ENCODE results near the gene MAP3K14. TPM values are rescaled to one million over a fixed set of nuclear protein-coding genes. Genes with fewer than 3 reads are reported as not detected.
A peak's percentile ranks its signal among the peaks of the same experiment; 100 is the strongest.

MAP3K14 gene
- total RNA-seq, 1 experiment from 2014 or later, result 10.0 TPM

DNA sequence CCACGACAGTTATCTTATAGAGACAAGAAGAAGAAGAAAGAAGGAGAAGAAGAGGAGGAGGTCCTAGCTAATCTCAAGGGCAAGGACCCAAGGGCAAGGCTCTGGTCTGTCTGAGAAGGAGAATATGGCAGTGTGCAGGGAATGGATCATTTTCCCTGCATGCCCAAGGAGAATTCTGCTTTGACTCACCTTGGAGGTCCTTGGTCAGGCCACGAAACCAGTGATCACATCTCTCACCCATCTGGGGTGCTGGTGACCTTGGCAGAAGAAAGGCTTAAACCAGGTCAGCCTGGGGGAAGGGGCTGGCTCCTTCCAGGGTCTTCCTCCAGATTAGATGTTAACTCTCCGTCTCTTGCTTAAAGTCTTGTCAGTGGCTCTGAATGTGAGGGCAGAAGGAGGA, 96.7 kb downstream of the MAP3K14 start:
- no peak for DNase-seq
- CTCF ChIA-PET, result interaction anchor here (0.9 to 3.8 kb wide), 9 partner anchors 11 to 206 kb away, joined by 3 to 42 read pairs (median 6); no protein-coding TSS in a partner anchor
- H3K27me3 ChIP-seq (replicated peaks; ENCODE audit: control insufficient read depth, insufficient read depth, low read length), result peaks cover 1% of the 10 kb centered on the region; the same call in 1 of the 2 replicates
- H3K4me1 ChIP-seq, result peaks cover 5% of the 10 kb centered on the region; the same call in 1 of the 2 replicates
- no peaks in the 10 kb centered on the region for H3K9me3 ChIP-seq
- Mint-ChIP-seq H3K9me3 (ENCODE audit: unreplicated experiment) (no peaks in the 10 kb centered on the region), H3K36me3 (ENCODE audit: insufficient read depth, unreplicated experiment) (no peaks in the 10 kb centered on the region), H3K27me3 (ENCODE audit: insufficient read depth, unreplicated experiment) (peaks cover 17% of the 10 kb centered on the region), H3K4me3 (ENCODE audit: unreplicated experiment) (peak overlapping the region; percentile 35), H3K4me1 (ENCODE audit: low read depth, unreplicated experiment) (no peaks in the 10 kb centered on the region), H3K27ac (ENCODE audit: unreplicated experiment) (no peak overlapping the region)
- H3K4me3 ChIP-seq (ENCODE audit: low read depth, low read length), result no peak overlapping the region
- H3K36me3 ChIP-seq (ENCODE audit: control insufficient read depth, insufficient read depth, low read length), result no peaks in the 10 kb centered on the region
- TF ChIP-seq, protein P1, sequence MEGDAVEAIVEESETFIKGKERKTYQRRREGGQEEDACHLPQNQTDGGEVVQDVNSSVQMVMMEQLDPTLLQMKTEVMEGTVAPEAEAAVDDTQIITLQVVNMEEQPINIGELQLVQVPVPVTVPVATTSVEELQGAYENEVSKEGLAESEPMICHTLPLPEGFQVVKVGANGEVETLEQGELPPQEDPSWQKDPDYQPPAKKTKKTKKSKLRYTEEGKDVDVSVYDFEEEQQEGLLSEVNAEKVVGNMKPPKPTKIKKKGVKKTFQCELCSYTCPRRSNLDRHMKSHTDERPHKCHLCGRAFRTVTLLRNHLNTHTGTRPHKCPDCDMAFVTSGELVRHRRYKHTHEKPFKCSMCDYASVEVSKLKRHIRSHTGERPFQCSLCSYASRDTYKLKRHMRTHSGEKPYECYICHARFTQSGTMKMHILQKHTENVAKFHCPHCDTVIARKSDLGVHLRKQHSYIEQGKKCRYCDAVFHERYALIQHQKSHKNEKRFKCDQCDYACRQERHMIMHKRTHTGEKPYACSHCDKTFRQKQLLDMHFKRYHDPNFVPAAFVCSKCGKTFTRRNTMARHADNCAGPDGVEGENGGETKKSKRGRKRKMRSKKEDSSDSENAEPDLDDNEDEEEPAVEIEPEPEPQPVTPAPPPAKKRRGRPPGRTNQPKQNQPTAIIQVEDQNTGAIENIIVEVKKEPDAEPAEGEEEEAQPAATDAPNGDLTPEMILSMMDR (IDR thresholded peaks at IDR 0.05; ENCODE audit: insufficient read depth in 1 of 2, low read depth in 1 of 2, low read length in 1 of 2, severe bottlenecking in 1 of 2, unreplicated experiment in 1 of 2), result no peak
- intact Hi-C loops (cut with micrococcal nuclease; ENCODE audit: unreplicated experiment), result no loop called here
- POLR2A ChIA-PET, result no interaction called here
- BruUV-seq (replicated peaks), result no TSS peak

DNA sequence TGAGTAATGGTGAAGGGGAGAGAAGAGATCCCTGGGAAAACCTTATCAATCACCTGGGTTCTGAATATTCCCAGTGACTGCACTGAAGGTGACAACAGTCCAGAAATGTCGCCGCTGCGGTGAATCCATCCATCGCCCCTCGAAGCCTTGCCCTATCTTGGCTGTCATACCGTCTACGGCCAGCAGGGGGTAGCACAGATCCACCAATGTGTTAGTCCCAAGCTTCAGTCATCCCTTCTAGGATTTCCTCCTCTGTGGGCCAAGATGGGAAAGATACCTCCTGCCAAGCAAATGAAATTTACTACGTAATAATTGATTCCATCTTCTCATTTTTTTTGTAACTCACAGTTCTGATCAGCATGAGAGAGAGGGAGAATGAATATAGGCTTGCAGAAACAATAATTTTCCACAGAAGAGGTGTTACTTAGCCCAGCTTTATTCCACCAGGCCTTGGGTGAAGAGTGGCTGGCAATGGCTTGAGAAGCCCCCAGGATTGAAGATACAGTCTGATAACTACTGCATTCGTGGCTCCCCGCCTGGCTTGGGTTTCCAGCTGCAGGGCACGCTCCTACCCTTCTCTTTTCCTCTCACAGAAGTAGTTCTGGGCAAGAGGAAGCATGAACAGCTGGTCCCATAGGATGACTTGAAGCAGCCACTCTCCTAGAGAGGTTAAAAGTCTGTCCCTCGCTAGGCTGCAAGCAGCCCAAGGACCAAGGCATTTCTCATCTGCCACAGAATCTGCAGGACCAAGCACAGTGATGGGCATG, 97.7 kb downstream of the MAP3K14 start:
- no peaks in the 10 kb centered on the region for H3K9me3 ChIP-seq
- DNase-seq, result peak; percentile 86 to 92
- Mint-ChIP-seq H3K4me1 (ENCODE audit: low read depth, unreplicated experiment) (no peaks in the 10 kb centered on the region), H3K9me3 (ENCODE audit: unreplicated experiment) (no peaks in the 10 kb centered on the region), H3K4me3 (ENCODE audit: unreplicated experiment) (no peak overlapping the region), H3K36me3 (ENCODE audit: insufficient read depth, unreplicated experiment) (no peaks in the 10 kb centered on the region), H3K27ac (ENCODE audit: unreplicated experiment) (no peak overlapping the region), H3K27me3 (ENCODE audit: insufficient read depth, unreplicated experiment) (peaks cover 17% of the 10 kb centered on the region)
- CTCF ChIA-PET, result interaction anchor here (0.5 to 3.8 kb wide), 21 partner anchors 9 to 358 kb away, joined by 3 to 42 read pairs (median 5); partner anchors contain the start of gene ACBD4
- H3K36me3 ChIP-seq (ENCODE audit: control insufficient read depth, insufficient read depth, low read length), result no peaks in the 10 kb centered on the region
- no peak overlapping the region for H3K4me3 ChIP-seq (ENCODE audit: low read depth, low read length)
- TF ChIP-seq, protein P1 (IDR thresholded peaks at IDR 0.05; ENCODE audit: insufficient read depth in 1 of 2, low read depth in 1 of 2, low read length in 1 of 2, severe bottlenecking in 1 of 2, unreplicated experiment in 1 of 2), result peak; percentile 88 to 97
- BruUV-seq (replicated peaks), result no TSS peak
- POLR2A ChIA-PET, result interaction anchor here (0.6 to 1.0 kb wide), 2 partner anchors 43 to 153 kb away, joined by 3 to 4 read pairs; no protein-coding TSS in a partner anchor
- H3K4me1 ChIP-seq, result peaks cover 5% of the 10 kb centered on the region; the same call in 1 of the 2 replicates
- peaks cover 1% of the 10 kb centered on the region; the same call in 1 of the 2 replicates for H3K27me3 ChIP-seq (replicated peaks; ENCODE audit: control insufficient read depth, insufficient read depth, low read length)
- intact Hi-C loops (cut with micrococcal nuclease; ENCODE audit: unreplicated experiment), result loop anchor here (1.0 kb wide), 2 partner anchors 16 to 166 kb away; no protein-coding TSS in a partner anchor

Other genes starting within 250 kb of the MAP3K14 start
- gene PLCD3, start 184.5 kb downstream of the MAP3K14 start, total RNA-seq (2022), result 74.3 and 88.5 TPM in 2 replicates
- gene ACBD4, start 181.3 kb downstream of the MAP3K14 start, total RNA-seq (2022), result 21.2 and 21.6 TPM in 2 replicates
- gene HEXIM1, start 168.5 kb downstream of the MAP3K14 start, total RNA-seq (2022), result 71.0 and 78.0 TPM in 2 replicates
- 12.7 and 13.6 TPM in 2 replicates for gene HEXIM2, start 155.1 kb downstream of the MAP3K14 start, total RNA-seq (2022)
- 2.8 and 3.0 TPM in 2 replicates for gene FMNL1, start 95.1 kb downstream of the MAP3K14 start, total RNA-seq (2022)
- not detected in 2 replicates for gene SPATA32, start 54.9 kb downstream of the MAP3K14 start, total RNA-seq (2022)
- gene ARHGAP27, start 115.8 kb upstream of the MAP3K14 start, total RNA-seq (2022), result 35.9 and 40.2 TPM in 2 replicates
- gene PLEKHM1, start 173.7 kb upstream of the MAP3K14 start, total RNA-seq (2022), result 30.4 and 36.8 TPM in 2 replicates

All from Caco-2 (cell line).